Measurements from ENCODE around the gene KANK2.

KANK2 gene

GRCh38 chr19:11210656-11210928, 13.2 kb upstream of the KANK2 start:
- DNase-seq (no peak), ATAC-seq (ENCODE audit: insufficient read depth, low read depth) (no peak)
- Histone ChIP-seq H3K4me2 (ENCODE audit: insufficient read depth, low read length) (no peak overlapping the region), H3K27me3 (ENCODE audit: insufficient read depth, low read length, poor library complexity) (no peaks in the 10 kb centered on the region), H2AFZ (ENCODE audit: low read depth, low read length) (no peak overlapping the region), H3K4me3 (ENCODE audit: low read depth in 1 of 2, low read length in 2 of 2) (no peak overlapping the region), H3K9me3 (ENCODE audit: insufficient read depth, low read length, severe bottlenecking) (no peaks in the 10 kb centered on the region), H3K36me3 (ENCODE audit: insufficient read depth, low read length) (no peaks in the 10 kb centered on the region), H3K4me1 (ENCODE audit: insufficient read depth, low read length) (no peaks in the 10 kb centered on the region), H3K9ac (ENCODE audit: low read depth, low read length) (no peak overlapping the region), H4K20me1 (ENCODE audit: insufficient read depth, low read length) (peaks cover 18% of the 10 kb centered on the region), H3K27ac (ENCODE audit: low read length) (no peak overlapping the region), H3K79me2 (ENCODE audit: insufficient read depth, low read length) (no peaks in the 10 kb centered on the region)
- TF ChIP-seq CTCF (IDR thresholded peaks at IDR 0.05; ENCODE audit: borderline replicate concordance, extremely low read depth, low read length, poor library complexity, severe bottlenecking) (no peak), EZH2 (IDR thresholded peaks at IDR 0.05; ENCODE audit: borderline replicate concordance, low read depth, low read length, severe bottlenecking) (no peak)

- Histone ChIP-seq H3K79me2 (ENCODE audit: insufficient read depth, low read length) (no peaks in the 10 kb centered on the region), H3K9me3 (ENCODE audit: insufficient read depth, low read length, severe bottlenecking) (no peaks in the 10 kb centered on the region), H3K9ac (ENCODE audit: low read depth, low read length) (no peak overlapping the region), H3K4me1 (ENCODE audit: insufficient read depth, low read length) (no peaks in the 10 kb centered on the region), H3K4me2 (ENCODE audit: insufficient read depth, low read length) (no peak overlapping the region), H3K36me3 (ENCODE audit: insufficient read depth, low read length) (no peaks in the 10 kb centered on the region), H3K4me3 (ENCODE audit: low read depth in 1 of 2, low read length in 2 of 2) (no peak overlapping the region), H2AFZ (ENCODE audit: low read depth, low read length) (no peak overlapping the region), H3K27ac (ENCODE audit: low read length) (no peak overlapping the region), H3K27me3 (ENCODE audit: insufficient read depth, low read length, poor library complexity) (no peaks in the 10 kb centered on the region), H4K20me1 (ENCODE audit: insufficient read depth, low read length) (peaks cover 18% of the 10 kb centered on the region)
- no peak for DNase-seq
- TF ChIP-seq EZH2 (IDR thresholded peaks at IDR 0.05; ENCODE audit: borderline replicate concordance, low read depth, low read length, severe bottlenecking) (no peak), CTCF (IDR thresholded peaks at IDR 0.05; ENCODE audit: borderline replicate concordance, extremely low read depth, low read length, poor library complexity, severe bottlenecking) (no peak)
- no peak for ATAC-seq (ENCODE audit: insufficient read depth, low read depth)
Observed at GRCh38 chr19:11209839-11210655, 12.7 kb upstream of the KANK2 start.

- Histone ChIP-seq H3K4me2 (ENCODE audit: insufficient read depth, low read length) (no peak overlapping the region), H3K9ac (ENCODE audit: low read depth, low read length) (no peak overlapping the region), H3K27ac (ENCODE audit: low read length) (no peak overlapping the region), H2AFZ (ENCODE audit: low read depth, low read length) (no peak overlapping the region), H3K36me3 (ENCODE audit: insufficient read depth, low read length) (no peaks in the 10 kb centered on the region), H3K4me1 (ENCODE audit: insufficient read depth, low read length) (no peaks in the 10 kb centered on the region), H3K79me2 (ENCODE audit: insufficient read depth, low read length) (no peaks in the 10 kb centered on the region), H3K4me3 (ENCODE audit: low read depth in 1 of 2, low read length in 2 of 2) (no peak overlapping the region), H3K9me3 (ENCODE audit: insufficient read depth, low read length, severe bottlenecking) (no peaks in the 10 kb centered on the region), H4K20me1 (ENCODE audit: insufficient read depth, low read length) (peaks cover 18% of the 10 kb centered on the region), H3K27me3 (ENCODE audit: insufficient read depth, low read length, poor library complexity) (no peaks in the 10 kb centered on the region)
- TF ChIP-seq CTCF (IDR thresholded peaks at IDR 0.05; ENCODE audit: borderline replicate concordance, extremely low read depth, low read length, poor library complexity, severe bottlenecking): no peak
- TF ChIP-seq EZH2 (IDR thresholded peaks at IDR 0.05; ENCODE audit: borderline replicate concordance, low read depth, low read length, severe bottlenecking): no peak
- no peak for DNase-seq
- peak; percentile 53; the same call in 2 of the 3 replicates for ATAC-seq (ENCODE audit: insufficient read depth, low read depth)
Observed at GRCh38 chr19:11208561-11209471, 11.5 kb upstream of the KANK2 start.
